MG63 (cell line): ENCODE results near the gene CACNA2D3. TPM values are rescaled to one million over a fixed set of nuclear protein-coding genes. Genes with fewer than 3 reads are reported as not detected.

ENCODE experiments used
- DNase-seq: peaks from one replicate; pipeline ENCODE4 v3.0.0-alpha.2; 2020
- H3K27me3 ChIP-seq: fragments of 250-450 bp; sonication (Bioruptor Pico); 2 replicates; pipeline ENCODE4 v1.5.1; 2020; ENCODE audit warnings: mild to moderate bottlenecking, moderate library complexity
- H3K36me3 ChIP-seq: fragments of 250-450 bp; sonication (Bioruptor Pico); 2 replicates; pipeline ENCODE4 v1.5.1; 2020; ENCODE audit warnings: mild to moderate bottlenecking, moderate library complexity
- H3K4me3 ChIP-seq: fragments of 250-450 bp; sonication (Bioruptor Pico); 2 replicates; pipeline ENCODE4 v1.5.1; 2020; ENCODE audit warnings: mild to moderate bottlenecking, moderate library complexity
- H3K9me3 ChIP-seq: fragments of 250-450 bp; sonication (Bioruptor Pico); 2 replicates; pipeline ENCODE4 v1.5.1; 2020; ENCODE audit warnings: mild to moderate bottlenecking, moderate library complexity
- total RNA-seq: library from RNA; depleted of rRNA; stranded (reverse); fragments of >200 nt; shearing (Covaris generic); gene quantifications from 2 replicates; pipeline ENCODE4 v1.2.3, GENCODE V29; 2014; ENCODE audit warnings: low replicate concordance

CACNA2D3 gene
- total RNA-seq, 1 experiment from 2014 or later, result 2.0 TPM

DNA sequence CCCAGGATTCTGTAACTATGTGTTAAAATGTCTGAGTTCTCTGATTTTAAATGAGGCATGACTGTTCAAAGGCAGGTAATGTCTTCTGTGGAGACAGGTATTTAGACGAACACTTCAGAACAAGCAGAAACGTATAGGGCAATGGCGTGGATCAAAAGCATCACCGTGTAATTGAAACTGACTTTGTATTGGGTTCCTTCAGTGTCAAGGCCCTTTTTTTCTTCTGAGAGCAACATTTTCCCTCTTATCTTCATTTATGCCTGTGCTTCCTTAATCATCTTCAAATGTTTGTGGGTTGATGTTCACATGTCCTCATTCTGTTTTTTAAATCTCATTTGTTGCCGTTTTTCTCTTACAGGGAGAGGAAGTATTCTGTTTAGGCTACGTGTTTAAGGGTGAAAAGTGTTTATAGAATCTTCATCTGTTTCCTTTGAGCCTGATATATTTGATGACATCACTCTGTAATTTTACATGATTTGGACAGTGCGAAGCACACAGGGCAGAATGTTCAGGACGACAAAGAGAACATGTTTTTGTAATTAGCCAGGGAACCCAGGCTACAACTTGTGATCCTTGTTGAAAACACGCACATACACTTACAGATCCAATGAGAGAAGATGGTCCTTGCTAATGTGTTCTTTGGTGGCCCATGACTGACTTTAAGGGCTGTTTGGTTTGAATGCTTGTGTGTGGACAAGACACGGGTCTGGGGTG is 609.5 kb downstream of the CACNA2D3 start:
- H3K4me3 ChIP-seq, result no peak overlapping the region
- no peaks in the 10 kb centered on the region for H3K36me3 ChIP-seq
- no peaks in the 10 kb centered on the region for H3K9me3 ChIP-seq
- DNase-seq, result no peak
- H3K27me3 ChIP-seq, result no peaks in the 10 kb centered on the region

DNA sequence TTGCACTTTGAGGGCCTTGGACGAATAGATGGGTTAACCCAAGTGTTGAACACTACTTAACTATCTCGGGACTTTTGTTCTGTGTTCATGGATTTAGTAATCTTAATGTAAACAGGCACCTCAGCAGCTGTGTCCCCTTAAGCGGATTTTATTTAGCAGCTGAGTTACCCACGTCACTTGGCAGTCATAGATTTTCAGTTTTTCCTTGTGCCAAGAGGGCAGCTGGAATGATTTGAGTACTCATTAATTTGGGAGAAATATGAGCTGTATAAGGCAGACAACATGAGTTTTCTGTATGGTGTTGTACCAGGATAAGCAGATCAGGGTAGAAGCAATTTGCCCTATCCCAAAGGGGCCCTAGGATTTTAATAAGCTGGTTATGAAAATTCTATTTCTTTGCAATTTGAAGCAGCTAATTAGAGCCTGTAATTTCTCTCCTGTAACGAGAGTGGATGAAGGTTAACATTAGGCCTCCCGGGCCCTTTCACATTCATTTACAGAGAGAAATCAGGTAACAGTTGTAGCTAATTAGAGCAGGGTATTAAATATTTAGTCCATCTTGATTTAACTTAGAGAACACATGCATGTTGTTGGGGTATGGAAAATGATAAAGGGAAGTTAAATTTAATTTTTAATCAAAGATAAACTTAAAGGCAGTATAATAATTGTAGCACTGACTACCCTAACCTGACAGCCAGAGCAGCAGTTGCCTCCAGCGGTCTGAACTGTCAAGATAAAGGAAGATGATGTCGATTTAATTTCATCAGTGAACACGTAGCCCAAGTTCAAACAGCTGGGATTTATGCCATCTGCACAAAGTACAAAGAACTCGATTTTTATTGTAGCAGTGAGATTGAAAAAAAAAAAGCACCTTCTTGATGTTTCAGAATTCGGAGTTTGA is 611.0 kb downstream of the CACNA2D3 start:
- no peaks in the 10 kb centered on the region for H3K9me3 ChIP-seq
- H3K4me3 ChIP-seq, result no peak overlapping the region
- no peaks in the 10 kb centered on the region for H3K27me3 ChIP-seq
- DNase-seq, result no peak
- no peaks in the 10 kb centered on the region for H3K36me3 ChIP-seq

DNA sequence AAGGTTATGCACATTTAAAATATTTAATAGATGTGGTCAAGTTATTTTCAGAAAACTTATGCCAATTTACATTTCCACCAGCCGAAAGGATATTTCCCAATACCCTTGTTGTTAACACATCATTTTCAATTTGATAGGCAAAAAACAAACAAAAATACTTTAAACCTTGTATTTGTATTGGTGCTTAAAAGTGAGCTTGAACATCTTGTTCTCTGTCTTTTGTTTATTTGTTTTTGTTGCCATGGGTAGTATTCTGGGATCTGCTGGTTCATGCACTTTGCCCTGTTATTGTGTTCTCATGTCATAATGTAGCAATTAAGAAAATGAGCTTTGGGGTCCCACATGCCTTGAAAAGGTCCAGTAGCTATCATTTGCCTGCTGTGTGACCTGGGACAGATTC is 614.1 kb downstream of the CACNA2D3 start:
- H3K36me3 ChIP-seq, result no peaks in the 10 kb centered on the region
- H3K4me3 ChIP-seq, result no peak overlapping the region
- H3K27me3 ChIP-seq, result no peaks in the 10 kb centered on the region
- no peak for DNase-seq
- H3K9me3 ChIP-seq, result no peaks in the 10 kb centered on the region

DNA sequence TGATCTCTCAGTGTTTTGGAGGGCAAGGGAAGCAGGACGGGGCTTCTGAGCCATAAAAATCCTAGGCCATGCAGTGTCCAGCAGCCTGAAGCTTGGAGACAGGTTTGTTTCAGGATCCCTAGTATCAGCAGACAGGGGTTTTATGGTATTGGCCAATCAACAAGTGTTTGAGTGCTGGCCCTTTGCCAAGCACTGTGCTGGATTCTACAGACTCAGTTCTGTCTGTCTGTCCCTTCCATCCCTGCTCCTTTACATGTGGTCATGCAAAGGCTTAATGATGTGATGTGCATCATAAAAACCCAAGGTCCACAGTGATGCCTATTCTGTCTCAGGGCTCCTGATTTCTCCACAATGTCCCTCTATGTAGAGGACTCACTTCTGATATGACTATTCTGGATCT is 621.4 kb downstream of the CACNA2D3 start:
- Histone ChIP-seq H3K4me3 (no peak overlapping the region), H3K36me3 (no peaks in the 10 kb centered on the region), H3K9me3 (no peaks in the 10 kb centered on the region), H3K27me3 (no peaks in the 10 kb centered on the region)
- no peak for DNase-seq

DNA sequence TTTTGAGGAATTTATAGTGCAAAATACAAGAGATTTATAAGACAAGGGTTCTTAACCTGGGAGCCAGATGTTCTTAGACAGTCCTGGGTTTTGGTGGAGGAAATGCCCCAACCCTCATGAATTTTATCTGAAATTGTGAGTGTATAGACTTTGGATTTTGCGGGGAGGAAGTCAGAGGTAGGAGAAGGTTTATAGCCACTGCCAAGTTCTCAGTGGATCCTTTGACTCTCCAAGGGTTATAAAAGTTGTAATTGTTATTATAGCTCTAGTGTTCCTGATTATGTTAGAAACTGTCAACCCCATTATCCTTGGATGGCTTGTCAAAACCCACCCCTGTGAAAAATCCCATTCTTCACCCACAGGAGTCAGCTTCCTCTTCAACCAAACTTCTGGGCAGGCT is 621.9 kb downstream of the CACNA2D3 start:
- no peaks in the 10 kb centered on the region for H3K27me3 ChIP-seq
- H3K9me3 ChIP-seq, result no peaks in the 10 kb centered on the region
- DNase-seq, result no peak
- H3K36me3 ChIP-seq, result no peaks in the 10 kb centered on the region
- H3K4me3 ChIP-seq, result no peak overlapping the region

DNA sequence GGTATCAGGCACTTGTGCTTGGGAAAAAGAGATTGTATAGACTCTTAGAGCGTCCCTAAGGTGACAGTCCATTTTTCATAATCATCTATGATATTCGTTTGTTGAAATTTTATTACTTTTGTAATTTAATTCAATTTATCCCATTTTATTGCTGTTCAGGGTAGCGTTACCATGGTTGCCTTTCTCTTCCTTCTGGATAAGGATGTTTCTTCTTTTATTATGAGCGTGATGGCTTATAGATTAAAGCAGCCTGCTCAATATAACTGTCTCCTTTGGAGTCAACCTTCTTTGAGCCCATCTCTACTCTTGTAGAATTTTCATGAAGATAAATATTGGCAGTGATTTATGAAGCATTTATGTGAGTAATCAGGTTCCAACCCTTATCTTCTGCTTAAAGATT is 623.5 kb downstream of the CACNA2D3 start:
- no peaks in the 10 kb centered on the region for H3K27me3 ChIP-seq
- DNase-seq, result no peak
- H3K4me3 ChIP-seq, result no peak overlapping the region
- H3K9me3 ChIP-seq, result no peaks in the 10 kb centered on the region
- no peaks in the 10 kb centered on the region for H3K36me3 ChIP-seq

DNA sequence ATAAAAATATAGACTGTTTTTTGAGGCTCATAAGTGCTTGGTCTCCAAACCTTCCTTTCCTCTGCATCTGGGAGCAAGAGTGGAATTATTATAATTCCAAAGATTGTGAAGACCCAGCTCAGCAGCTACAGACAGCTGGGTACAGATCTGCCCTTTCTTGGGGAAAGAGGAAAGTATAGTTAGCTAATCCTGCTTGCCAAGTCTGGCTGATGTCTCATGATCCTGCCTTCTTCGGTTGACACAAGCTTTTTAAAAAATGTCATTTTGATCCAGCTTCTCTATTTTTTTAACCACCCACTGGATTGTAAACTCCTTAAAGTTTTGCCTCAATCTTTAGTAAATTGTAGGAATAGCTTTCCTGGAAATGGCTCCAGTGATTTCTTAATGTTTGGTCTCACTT is 624.4 kb downstream of the CACNA2D3 start:
- Histone ChIP-seq H3K4me3 (no peak overlapping the region), H3K27me3 (no peaks in the 10 kb centered on the region), H3K9me3 (no peaks in the 10 kb centered on the region), H3K36me3 (no peaks in the 10 kb centered on the region)
- DNase-seq, result peak; percentile 8

DNA sequence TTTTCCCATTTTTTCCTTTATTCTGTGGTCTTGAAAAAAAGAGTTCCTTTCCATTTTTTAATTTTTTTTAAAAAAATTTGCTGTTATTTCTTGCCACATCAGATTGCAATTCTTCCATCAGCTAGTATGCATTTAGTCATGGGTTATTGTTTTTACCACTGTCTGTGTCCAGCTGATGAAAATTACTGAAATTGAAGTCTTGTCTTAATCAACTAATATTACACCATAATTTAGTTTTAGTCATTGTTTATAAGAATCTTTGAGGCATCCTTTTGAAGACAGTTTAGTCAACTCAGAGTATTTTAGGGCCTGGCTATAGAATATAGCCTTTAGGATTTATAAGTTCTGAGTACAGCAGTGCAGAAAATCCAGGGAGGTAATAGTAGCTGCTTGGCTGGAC is 633.4 kb downstream of the CACNA2D3 start:
- H3K36me3 ChIP-seq, result no peaks in the 10 kb centered on the region
- DNase-seq, result no peak
- no peak overlapping the region for H3K4me3 ChIP-seq
- no peaks in the 10 kb centered on the region for H3K9me3 ChIP-seq
- no peaks in the 10 kb centered on the region for H3K27me3 ChIP-seq

DNA sequence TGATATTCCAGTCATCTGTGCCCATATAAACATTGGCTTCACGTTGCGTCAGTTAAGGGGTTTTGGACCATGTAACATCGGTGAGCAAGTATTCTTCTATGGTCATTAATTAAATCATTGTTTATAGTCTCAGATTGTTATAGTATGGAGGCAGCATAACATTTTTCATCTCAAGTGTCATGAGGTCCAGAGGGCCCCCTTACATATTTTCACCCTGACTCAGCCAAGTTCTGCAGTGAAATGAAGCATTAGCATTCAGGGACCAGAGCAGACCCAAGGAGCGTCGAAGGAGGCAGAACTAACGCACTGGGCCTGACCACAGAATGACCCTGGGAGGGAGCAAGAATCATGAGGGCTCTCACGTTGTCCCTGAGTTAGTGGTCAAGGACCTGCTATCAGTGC is 634.0 kb downstream of the CACNA2D3 start:
- peak; percentile 71 for DNase-seq
- Histone ChIP-seq H3K9me3 (no peaks in the 10 kb centered on the region), H3K36me3 (no peaks in the 10 kb centered on the region), H3K27me3 (no peaks in the 10 kb centered on the region), H3K4me3 (no peak overlapping the region)

DNA sequence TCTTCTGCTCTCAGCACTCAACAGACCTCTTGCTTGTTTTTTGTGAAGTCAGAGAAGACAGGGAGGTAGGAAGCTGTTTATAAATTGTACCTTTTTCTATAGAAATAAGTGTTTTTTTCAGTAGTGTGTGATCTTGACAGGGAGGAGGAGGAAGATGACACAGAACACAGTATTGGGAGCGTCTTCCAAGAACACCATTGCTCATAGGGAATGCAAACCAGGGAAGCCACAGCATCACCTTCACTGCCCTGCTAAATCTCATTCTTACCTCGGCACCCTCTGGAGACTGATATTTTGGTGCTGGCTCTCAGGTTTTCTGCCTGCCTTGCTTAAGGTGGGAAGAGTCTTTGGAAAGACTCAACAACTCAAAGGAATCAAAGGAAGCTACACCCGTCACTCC is 636.1 kb downstream of the CACNA2D3 start:
- H3K9me3 ChIP-seq, result no peaks in the 10 kb centered on the region
- H3K4me3 ChIP-seq, result no peak overlapping the region
- no peaks in the 10 kb centered on the region for H3K36me3 ChIP-seq
- DNase-seq, result no peak
- H3K27me3 ChIP-seq, result no peaks in the 10 kb centered on the region

DNA sequence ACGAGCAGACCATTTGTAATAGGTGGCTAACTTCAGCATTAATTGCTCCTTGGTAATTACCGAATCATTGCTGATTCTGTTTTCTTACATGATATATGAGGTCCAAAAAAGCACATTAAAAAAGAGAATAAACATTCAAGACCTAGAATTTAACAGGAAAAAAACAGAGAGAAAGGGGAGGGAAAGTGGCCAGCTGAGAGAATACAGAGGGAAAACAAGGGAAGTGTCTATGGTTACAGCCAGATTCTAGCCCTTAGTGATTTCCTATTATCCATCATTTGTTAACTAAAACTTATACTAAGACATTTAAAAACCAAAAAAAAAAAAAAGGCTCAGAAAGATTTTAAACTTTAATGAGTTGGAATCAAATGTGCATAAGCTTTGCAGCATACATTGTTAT is 636.8 kb downstream of the CACNA2D3 start:
- Histone ChIP-seq H3K4me3 (no peak overlapping the region), H3K9me3 (no peaks in the 10 kb centered on the region), H3K27me3 (no peaks in the 10 kb centered on the region), H3K36me3 (no peaks in the 10 kb centered on the region)
- no peak for DNase-seq

DNA sequence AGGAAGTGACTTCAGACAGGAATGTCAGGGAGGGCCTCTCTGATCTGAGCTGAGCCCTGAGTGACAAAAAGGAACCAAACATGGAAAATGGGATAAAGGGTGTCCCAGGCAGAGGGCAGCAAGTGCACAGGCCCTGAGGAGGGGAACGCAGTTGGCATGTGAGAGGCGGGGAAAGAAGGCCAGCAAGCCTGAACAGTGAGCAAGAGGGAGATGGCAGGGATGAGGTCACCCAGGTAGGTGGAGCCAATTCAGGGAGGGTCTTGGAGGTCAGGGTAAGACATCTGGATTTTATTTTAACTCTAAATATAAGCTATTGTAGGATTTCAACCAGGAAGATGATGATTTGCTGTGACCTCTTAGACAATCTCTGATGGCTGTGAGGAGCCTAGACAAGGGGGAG is 637.8 kb downstream of the CACNA2D3 start:
- DNase-seq, result peak; percentile 16
- Histone ChIP-seq H3K9me3 (no peaks in the 10 kb centered on the region), H3K36me3 (no peaks in the 10 kb centered on the region), H3K27me3 (no peaks in the 10 kb centered on the region), H3K4me3 (no peak overlapping the region)

DNA sequence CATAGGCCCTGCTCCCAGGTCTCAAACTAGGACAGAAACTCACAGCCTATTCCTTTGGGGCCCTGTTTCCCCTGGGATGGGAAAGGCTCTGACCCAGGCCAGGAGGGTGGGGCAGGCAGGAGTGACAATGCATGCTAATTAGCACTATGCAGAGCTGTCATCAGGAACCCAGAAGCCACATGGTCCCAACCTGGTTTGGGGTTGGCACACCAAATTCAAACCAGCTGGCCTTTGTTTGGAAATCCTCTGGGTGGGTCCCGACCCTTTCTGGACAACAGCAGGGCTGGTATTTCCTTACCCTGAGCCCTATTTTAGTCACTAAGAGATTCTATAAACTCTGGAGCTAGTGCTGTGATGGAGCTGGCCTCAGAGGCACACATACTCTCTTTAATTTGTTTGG is 639.3 kb downstream of the CACNA2D3 start:
- no peak overlapping the region for H3K4me3 ChIP-seq
- no peaks in the 10 kb centered on the region for H3K36me3 ChIP-seq
- no peaks in the 10 kb centered on the region for H3K9me3 ChIP-seq
- DNase-seq, result no peak
- no peaks in the 10 kb centered on the region for H3K27me3 ChIP-seq

DNA sequence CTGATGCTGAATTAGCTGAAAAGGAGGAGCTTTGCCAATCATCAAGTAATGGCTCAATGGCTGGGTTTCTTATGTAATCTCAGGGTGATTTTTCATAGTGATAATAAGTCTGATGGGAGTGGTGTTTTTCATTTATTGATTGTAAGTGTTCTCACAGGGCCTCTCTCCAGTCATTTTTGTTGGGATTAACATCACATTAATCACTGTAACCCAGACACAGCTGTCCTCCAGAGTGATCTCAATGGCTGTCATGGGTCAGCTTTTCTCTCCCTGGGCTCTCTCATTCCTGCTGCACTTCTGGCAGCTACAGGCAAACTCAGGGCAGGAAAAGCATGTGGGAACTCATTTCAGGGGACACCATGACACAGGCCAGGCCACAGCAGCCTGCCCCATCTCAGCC is 642.6 kb downstream of the CACNA2D3 start:
- Histone ChIP-seq H3K36me3 (no peaks in the 10 kb centered on the region), H3K27me3 (no peaks in the 10 kb centered on the region), H3K4me3 (no peak overlapping the region), H3K9me3 (no peaks in the 10 kb centered on the region)
- no peak for DNase-seq

DNA sequence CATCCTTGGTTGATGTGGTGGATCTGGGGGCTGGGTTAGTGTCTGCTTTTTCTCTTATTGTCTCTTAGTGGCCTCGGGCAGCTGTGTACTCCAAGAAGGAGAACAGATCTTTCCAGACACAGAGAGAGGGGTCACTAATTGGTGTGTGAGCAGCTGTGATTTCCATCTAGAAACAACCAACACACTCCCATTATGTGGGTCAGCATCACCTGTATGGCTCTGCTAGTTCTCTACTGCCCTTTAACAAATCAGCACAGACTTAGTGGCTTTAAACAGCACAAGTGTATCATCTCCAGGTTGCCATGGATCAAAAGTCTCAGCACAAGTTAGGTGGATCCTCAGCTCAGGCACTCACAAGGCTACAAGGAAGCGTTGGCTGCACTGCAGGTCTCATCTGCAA is 648.7 kb downstream of the CACNA2D3 start:
- DNase-seq, result no peak
- H3K27me3 ChIP-seq, result no peaks in the 10 kb centered on the region
- no peaks in the 10 kb centered on the region for H3K9me3 ChIP-seq
- H3K4me3 ChIP-seq, result no peak overlapping the region
- H3K36me3 ChIP-seq, result no peaks in the 10 kb centered on the region

DNA sequence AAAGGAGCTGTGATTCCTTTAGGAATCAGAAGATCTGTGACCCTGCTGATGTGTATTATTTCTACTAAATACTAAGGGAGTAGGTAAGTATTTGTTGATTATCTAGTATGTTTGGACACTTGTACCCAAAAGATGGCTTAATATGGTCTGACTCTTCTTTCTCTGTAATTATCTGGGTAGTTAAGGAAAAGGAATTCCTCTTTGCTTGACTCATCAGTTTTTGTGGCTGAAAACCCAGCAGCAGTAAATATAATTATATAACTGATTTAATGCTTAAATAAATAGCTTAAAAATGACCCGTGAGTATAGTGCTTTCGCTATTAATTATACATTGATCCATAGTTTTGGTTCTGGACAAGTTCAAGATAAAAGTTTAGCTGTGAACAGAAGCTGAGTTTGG is 649.7 kb downstream of the CACNA2D3 start:
- Histone ChIP-seq H3K36me3 (no peaks in the 10 kb centered on the region), H3K27me3 (no peaks in the 10 kb centered on the region), H3K9me3 (no peaks in the 10 kb centered on the region), H3K4me3 (no peak overlapping the region)
- no peak for DNase-seq

DNA sequence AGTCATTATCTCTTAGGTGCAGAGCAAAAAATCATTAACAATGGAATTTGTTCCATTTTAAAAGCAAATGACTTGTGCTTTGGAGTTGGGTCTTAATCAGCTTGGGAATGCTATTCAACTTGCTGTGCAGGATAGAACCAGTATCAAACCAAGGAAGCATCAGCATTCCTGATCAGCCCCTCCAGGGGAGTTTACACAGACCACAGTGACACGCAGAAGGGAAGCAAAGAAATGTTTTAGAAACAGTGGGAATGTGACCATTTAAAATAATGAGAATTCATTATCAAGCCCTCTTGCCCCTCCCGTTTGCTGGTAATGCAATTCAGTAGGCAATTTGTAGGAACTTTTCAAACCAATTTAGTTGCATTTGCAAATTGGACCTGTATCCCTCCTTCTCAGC is 650.4 kb downstream of the CACNA2D3 start:
- H3K4me3 ChIP-seq, result no peak overlapping the region
- DNase-seq, result no peak
- no peaks in the 10 kb centered on the region for H3K36me3 ChIP-seq
- no peaks in the 10 kb centered on the region for H3K9me3 ChIP-seq
- H3K27me3 ChIP-seq, result no peaks in the 10 kb centered on the region

DNA sequence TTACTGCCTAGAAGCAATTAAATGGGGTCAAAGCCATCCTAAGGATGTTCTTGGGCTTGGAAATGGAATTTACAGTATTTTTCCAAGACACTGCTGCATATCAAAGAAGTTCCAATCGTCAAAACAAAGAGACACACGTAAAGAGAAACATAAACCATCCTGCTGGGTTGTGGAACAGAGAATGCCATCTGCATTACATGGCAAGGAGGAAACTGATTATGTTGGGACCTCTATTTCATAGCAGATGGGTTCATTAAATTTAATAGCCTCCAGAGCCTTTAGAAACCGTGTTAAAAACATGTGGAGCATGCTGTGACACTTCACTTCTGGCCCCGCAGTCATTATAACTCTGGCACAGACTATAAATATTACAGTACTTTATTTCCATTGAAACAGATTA is 650.9 kb downstream of the CACNA2D3 start:
- Histone ChIP-seq H3K36me3 (no peaks in the 10 kb centered on the region), H3K27me3 (no peaks in the 10 kb centered on the region), H3K9me3 (no peaks in the 10 kb centered on the region), H3K4me3 (no peak overlapping the region)
- DNase-seq, result no peak
